ENCODE measurements around the gene RTN4IP1.

DNA sequence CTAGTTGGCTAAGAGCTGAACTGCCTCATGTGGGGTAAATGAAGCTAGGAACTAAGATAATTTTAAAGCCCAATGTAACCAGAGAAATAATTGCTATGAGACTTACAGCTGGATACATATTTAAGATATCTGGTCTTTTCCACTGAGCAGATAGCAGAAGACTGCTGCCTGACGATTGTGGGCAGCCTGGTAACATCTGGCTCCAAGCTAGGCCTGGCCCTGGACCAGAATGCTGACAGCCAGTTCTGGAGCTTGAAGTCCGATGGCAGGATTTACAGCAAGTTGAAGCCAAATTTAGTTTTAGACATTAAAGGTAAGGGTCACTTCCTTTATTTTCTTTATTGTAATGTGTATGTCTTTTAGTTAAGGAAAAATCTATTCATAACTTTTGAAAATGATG lies 65.7 kb downstream of the RTN4IP1 start:
- TF ChIP-seq, protein P1, sequence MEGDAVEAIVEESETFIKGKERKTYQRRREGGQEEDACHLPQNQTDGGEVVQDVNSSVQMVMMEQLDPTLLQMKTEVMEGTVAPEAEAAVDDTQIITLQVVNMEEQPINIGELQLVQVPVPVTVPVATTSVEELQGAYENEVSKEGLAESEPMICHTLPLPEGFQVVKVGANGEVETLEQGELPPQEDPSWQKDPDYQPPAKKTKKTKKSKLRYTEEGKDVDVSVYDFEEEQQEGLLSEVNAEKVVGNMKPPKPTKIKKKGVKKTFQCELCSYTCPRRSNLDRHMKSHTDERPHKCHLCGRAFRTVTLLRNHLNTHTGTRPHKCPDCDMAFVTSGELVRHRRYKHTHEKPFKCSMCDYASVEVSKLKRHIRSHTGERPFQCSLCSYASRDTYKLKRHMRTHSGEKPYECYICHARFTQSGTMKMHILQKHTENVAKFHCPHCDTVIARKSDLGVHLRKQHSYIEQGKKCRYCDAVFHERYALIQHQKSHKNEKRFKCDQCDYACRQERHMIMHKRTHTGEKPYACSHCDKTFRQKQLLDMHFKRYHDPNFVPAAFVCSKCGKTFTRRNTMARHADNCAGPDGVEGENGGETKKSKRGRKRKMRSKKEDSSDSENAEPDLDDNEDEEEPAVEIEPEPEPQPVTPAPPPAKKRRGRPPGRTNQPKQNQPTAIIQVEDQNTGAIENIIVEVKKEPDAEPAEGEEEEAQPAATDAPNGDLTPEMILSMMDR (IDR thresholded peaks at IDR 0.05; ENCODE audit: low read length) = no peak
- no peak for TF ChIP-seq EZH2 (IDR thresholded peaks at IDR 0.05; ENCODE audit: borderline replicate concordance, low read length)
